ENCODE results near the gene EFCAB13.

- no peak for TF ChIP-seq CTCF (IDR thresholded peaks at IDR 0.05; ENCODE audit: low read depth, low read length)
- no peak for TF ChIP-seq POLR2A (IDR thresholded peaks at IDR 0.05; ENCODE audit: extremely low read depth, insufficient read length)
Measured at GRCh38 chr17:47404006-47404405, 80.3 kb downstream of the EFCAB13 start.

All from NB4 (cell line).